HG03520 (cell line): ENCODE results near the gene HTR1B.

Experiments used
- ATAC-seq: cut with Tn5 transposase; IDR thresholded peaks from one replicate; pipeline ENCODE4 v1.9.1; 2021; ENCODE audit warnings: mild to moderate bottlenecking, moderate library complexity; ENCODE audit not compliant: unreplicated experiment

The HTR1B gene

DNA sequence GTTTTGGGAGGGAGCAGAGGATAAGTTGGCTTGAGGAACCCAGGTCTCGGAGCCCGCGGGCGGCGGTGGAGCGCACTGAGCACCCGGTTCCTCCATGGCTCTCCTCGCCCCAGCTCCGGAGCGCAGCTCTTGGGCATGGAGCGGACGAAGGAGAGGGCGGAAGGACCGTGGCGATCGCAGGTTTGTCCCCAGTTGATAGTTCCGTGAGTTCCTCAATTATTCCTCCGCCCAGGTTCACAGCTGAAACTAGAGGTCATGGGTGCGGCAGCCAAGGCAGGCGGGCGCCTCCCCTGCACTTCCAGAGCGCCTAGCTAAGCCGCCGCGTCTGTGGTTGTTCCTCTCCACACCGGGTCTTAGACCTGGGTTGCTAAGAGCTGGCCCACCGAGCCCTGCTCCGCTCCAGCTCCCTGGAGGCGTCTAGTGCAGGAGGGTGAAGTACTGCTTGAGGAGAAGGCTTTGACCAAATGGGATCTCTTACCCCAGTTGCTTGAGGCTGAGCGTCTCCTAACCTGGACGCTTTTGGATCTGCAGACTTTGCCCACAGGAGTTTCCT lies at the start of gene HTR1B:
HTR1B (minus strand) TSS at position 184 of the 553 bp plus-strand sequence; CDS start at position 96, 88 bp downstream.
- ATAC-seq: no peak

- ATAC-seq: no peak
These were observed 49.3 kb upstream of the HTR1B start for GRCh38 chr6:77512554-77512953.

GRCh38 chr6:77511860-77512259 lies 48.6 kb upstream of the HTR1B start:
- no peak for ATAC-seq

DNA sequence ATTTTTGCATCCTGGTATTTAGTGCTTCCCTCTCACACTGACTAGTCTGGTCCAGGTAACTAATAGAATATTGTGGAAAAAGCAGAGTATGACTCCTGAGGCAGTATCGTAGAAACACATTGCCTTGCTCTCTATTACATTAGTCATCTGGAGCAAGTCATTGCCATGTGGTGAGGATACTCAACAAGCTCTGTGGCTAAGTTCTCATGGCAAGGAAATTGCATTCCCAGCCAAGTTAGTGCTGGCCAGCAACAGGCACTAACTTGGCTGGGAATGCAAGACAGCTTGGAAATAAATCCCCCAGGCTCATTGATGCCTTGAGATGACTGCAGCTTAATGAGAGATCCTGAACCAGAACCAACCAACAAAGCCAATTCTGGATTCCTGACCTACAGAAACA lies 39.7 kb upstream of the HTR1B start:
- no peak for ATAC-seq

DNA sequence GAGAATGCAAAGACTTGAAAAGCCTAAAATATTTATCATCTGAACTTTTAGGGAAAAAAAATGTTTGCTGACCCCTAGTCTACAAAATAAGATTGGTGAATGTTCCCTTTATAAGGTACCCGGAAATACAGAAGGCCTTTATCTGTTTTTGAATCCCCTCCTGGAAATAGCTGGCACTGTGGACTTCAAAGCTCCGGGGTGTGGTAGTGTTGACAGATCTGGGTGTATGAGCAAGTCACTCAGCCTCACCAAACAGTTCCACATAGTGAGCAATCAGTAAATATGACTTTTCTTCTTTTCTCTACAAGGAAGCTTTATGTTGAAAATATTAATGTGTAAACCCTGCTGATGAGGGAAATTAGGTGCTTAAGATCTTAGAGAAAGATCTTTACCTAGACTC lies 29.2 kb upstream of the HTR1B start:
- no peak for ATAC-seq

DNA sequence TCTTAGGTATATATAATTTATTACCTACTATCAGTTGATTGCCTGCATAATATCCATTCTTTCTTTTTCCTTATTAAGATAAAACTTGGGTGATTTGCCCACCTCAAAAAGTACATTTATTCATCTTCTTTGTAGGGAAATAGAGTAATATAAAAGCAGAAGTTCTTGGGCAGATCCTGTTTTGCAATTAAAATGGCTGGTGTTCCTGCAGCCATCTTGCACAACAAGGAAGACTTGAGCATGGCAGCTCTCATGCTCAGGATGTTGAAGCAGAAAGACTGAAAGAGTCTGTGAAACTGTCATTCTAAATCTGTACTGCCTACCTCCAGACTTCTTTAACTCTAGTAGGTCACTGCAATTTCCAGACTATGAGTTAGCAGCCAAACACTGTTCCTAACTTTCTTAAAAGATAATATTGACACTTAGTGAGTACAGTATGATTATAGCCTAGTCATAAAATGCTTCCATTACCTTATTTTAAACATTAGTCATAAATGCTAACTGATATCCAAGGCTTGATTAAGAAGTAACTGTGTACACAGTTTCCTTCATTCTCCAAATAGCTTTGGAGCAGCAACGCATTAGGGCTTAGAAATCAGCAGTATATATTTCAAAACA lies 24.6 kb upstream of the HTR1B start:
- ATAC-seq: no peak

GRCh38 chr6:77482981-77483380 lies 19.7 kb upstream of the HTR1B start:
- no peak for ATAC-seq

GRCh38 chr6:77474973-77475372 lies 11.7 kb upstream of the HTR1B start:
- ATAC-seq: no peak

- ATAC-seq: no peak
These were observed 11.1 kb upstream of the HTR1B start for GRCh38 chr6:77474286-77474956.

DNA sequence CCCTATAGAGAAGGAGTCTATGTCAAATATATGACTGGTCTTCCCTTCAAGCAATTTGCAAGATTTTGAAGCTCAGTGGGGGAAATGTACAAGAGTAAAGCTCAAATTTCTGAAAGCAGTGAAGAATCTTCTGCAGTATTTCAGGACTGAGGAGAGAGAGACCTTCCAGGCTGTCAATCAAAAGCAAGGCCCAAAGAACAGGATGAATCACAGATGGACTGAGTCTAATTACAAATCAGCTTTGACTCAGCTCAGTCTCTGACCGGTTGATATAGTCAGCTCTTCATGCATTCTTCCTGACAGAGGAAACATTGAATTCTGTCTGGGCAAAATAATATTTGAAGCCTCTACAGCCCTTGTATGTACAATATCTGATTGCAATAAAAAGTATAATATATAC lies 7.7 kb upstream of the HTR1B start:
- no peak for ATAC-seq

DNA sequence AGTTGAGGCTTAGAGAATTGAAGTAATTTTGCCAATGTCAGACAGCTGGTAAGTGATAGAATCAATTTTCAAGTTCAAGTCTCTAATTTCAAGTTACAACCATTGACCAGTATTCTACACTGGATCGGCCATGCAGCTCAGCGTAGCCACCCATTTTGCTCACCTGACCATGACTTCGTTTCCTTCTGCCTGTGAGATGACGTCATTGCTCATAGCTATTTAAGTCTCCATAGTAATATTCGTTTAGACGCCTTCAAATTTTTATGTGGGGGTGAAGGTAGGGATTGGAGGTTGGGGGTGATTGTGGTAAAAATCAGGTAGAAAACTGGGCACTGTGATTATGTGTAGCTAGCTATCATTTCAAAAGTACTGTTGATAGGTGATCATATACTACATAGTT lies 5.6 kb upstream of the HTR1B start:
- no peak for ATAC-seq

- peak; percentile 66 for ATAC-seq
These were observed 3.5 kb upstream of the HTR1B start for GRCh38 chr6:77466451-77467437.

GRCh38 chr6:77466055-77466450 lies 2.8 kb upstream of the HTR1B start:
- ATAC-seq: peak; percentile 83

- no peak for ATAC-seq
These were observed 1.2 kb upstream of the HTR1B start for GRCh38 chr6:77464495-77464867.

- no peak for ATAC-seq
These were observed 687 bp upstream of the HTR1B start for GRCh38 chr6:77463861-77464494.

- ATAC-seq: no peak
These were observed 658 bp downstream of the HTR1B start for GRCh38 chr6:77462359-77463307.

DNA sequence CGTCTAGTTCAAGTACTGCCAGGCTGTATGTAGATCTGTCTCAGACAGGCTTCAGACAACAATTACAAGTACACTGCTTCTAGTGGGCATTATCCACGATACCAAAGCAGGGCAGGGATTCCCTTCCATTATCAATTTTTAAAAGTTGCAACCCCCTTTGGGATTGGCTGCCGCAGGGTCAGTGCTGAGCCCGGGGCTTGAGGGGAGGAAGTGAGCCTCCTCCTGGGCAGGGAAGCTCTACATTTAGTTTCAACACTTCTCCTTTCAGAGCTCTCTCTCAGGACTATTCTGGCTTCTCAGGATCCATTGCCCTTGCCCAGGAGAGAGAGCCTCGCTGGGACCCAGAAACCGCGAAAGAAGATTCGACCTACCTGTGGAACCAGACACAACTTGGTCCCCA lies 1.5 kb downstream of the HTR1B start:
- no peak for ATAC-seq

- no peak for ATAC-seq
These were observed 4.9 kb downstream of the HTR1B start for GRCh38 chr6:77458421-77458820.

GRCh38 chr6:77457720-77458349 lies 5.5 kb downstream of the HTR1B start:
- ATAC-seq: peak; percentile 75
